GM12878 (cell line): ENCODE results near the gene RAD51AP1. TPM values are rescaled to one million over a fixed set of nuclear protein-coding genes. Genes with fewer than 3 reads are reported as not detected.
"Not testable (repeated sequence)": the region's sequence is repeated elsewhere in the genome, so short reads cannot be mapped to it uniquely, and the experiment has no call there.

Experiments
- ATAC-seq: fragments of 200-7000 bp; cut with Tn5 transposase; 3 replicates; pipeline ENCODE4 v1.9.1; 2020; ENCODE audit warnings: mild to moderate bottlenecking, moderate library complexity
- BruUV-seq: library from RNA; stranded (reverse); fragments of 400-500 nt; replicated peaks from 2 replicates; lab custom pipeline; 2021; lab: Mats Ljungman, UMichigan
- CTCF ChIA-PET: fragments of 300-600 bp; sonication (Branson Sonifier 250); formaldehyde crosslinking; extraction: SDS; loops from one replicate; lab custom pipeline; 2021; ENCODE audit warnings: inconsistent platforms; lab: Yijun Ruan, JAX
- POLR2A ChIA-PET: fragments of 350-600 bp; formaldehyde crosslinking; extraction: SDS; loops from one replicate; lab custom pipeline; 2021; ENCODE audit warnings: inconsistent platforms; lab: Charles Lee
- RAD21 ChIA-PET: fragments of 300-600 bp; sonication (Branson Sonifier 250); formaldehyde crosslinking; loops from one replicate; lab custom pipeline; 2023; ENCODE audit warnings: antibody characterized with exemption; ENCODE audit not compliant: unreplicated experiment; lab: Charles Lee
- SMC1A ChIA-PET: fragments of 300-600 bp; sonication (Branson Sonifier 250); formaldehyde crosslinking; loops from one replicate; lab custom pipeline; 2023; ENCODE audit not compliant: unreplicated experiment, uncharacterized antibody; lab: Charles Lee
- DNase-seq: peaks from one replicate; pipeline ENCODE4 v3.0.0-alpha.2; 2011; ENCODE audit warnings: low read depth, low spot score
- FAIRE-seq: peaks from 3 replicates; lab custom pipeline; 2011; peaks lifted over from hg19 to GRCh38; lab: Jason Lieb, UNC
- H2AFZ ChIP-seq: 2 replicates; pipeline ENCODE4 v1.6.0; 2011; ENCODE audit warnings: low read depth, low read length, control low read depth; ENCODE audit not compliant: control insufficient read depth
- H3K27ac ChIP-seq: 2 replicates; pipeline ENCODE4 v1.5.1; 2011; ENCODE audit warnings: control low read depth; ENCODE audit not compliant: control insufficient read depth, insufficient read depth
- H3K27me3 ChIP-seq, 2 experiments: replicated peaks in 1 of 2; 2 replicates each; pipeline versions ENCODE4 v1.6.0 to v1.6.1; 2011; ENCODE audit warnings: low read length in 1 of 2; ENCODE audit not compliant: control insufficient read depth in 2 of 2, insufficient read depth in 2 of 2
- H3K36me3 ChIP-seq, 2 experiments: 2 replicates each; pipeline ENCODE4 v1.5.1; 2011; ENCODE audit warnings: low read length in 1 of 2; ENCODE audit not compliant: control insufficient read depth in 2 of 2, insufficient read depth in 2 of 2
- H3K4me1 ChIP-seq: 2 replicates; pipeline ENCODE4 v1.6.1; 2011; ENCODE audit warnings: mild to moderate bottlenecking, low read length, moderate library complexity, mixed read lengths; ENCODE audit not compliant: control insufficient read depth, insufficient read depth
- H3K4me2 ChIP-seq: 2 replicates; pipeline ENCODE4 v1.6.0; 2011; ENCODE audit warnings: control low read depth; ENCODE audit not compliant: control insufficient read depth, insufficient read depth
- H3K4me3 ChIP-seq: fragments of 200-600 bp; sonication (generic); 2 replicates; pipeline ENCODE4 v1.5.1; 2016
- H3K79me2 ChIP-seq: 2 replicates; pipeline ENCODE4 v1.6.0; 2011; ENCODE audit warnings: low read length; ENCODE audit not compliant: control insufficient read depth, insufficient read depth
- H3K9ac ChIP-seq: 2 replicates; pipeline ENCODE4 v1.8.0; 2011; ENCODE audit warnings: low read length, control low read depth, mixed read lengths; ENCODE audit not compliant: control insufficient read depth, insufficient read depth
- H3K9me3 ChIP-seq: replicated peaks from 3 replicates; pipeline ENCODE4 v1.5.1; 2011; ENCODE audit warnings: mild to moderate bottlenecking, low read length; ENCODE audit not compliant: control insufficient read depth, insufficient read depth
- H4K20me1 ChIP-seq: 2 replicates; pipeline ENCODE4 v1.6.0; 2011; ENCODE audit not compliant: control insufficient read depth, insufficient read depth
- WGBS: methylation state at CpG from one replicate; pipeline ENCODE4 v1.1.6; 2016; ENCODE audit warnings: low lambda C conversion rate; ENCODE audit not compliant: insufficient replicate concordance, insufficient coverage; ENCODE audit errors: missing lambda C conversion rate; 5-methylcytosine and 5-hydroxymethylcytosine counted together
- in situ Hi-C: fragments of 300-500 bp; cut with MboI; formaldehyde crosslinking; loops from 9 replicates; pipeline ENCODE4 v1.14.3; 2018; ENCODE audit warnings: mixed read lengths
- intact Hi-C: fragments of 100-400 bp; cut with micrococcal nuclease; formaldehyde crosslinking; loops from one replicate; pipeline ENCODE4 v1.14.2; 2022; ENCODE audit not compliant: unreplicated experiment
- polyA plus RNA-seq, 11 experiments: library from polyadenylated mRNA; depleted of rRNA in 4 of 11; unstranded in 6 of 11; stranded (reverse) in 5 of 11; fragments of >200 nt; fragmentation: Nextera tagmentation in 4 of 11; fragmentation: Illumina TruSeq in 1 of 11; extraction: Ambion mirVana in 4 of 11; extraction: Trizol in 1 of 11; gene quantifications; 1 replicate in 1 of 11; 2 replicates in 10 of 11; pipeline versions ENCODE4 v1.2.1 to v1.2.3, GENCODE V29; 2011 to 2016; ENCODE audit warnings: inconsistent platforms in 2 of 11, missing spikeins in 2 of 11, low read depth in 1 of 11
- total RNA-seq, 4 experiments: library from RNA; depleted of rRNA in 3 of 4; stranded (reverse); fragments of >200 nt in 3 of 4; fragmentation: Illumina TruSeq in 1 of 4; extraction: Trizol in 1 of 4; gene quantifications; 2 replicates each; pipeline versions ENCODE4 v1.2.1 to v1.2.3, GENCODE V29; 2013 to 2021

Gene RAD51AP1
- total and polyA plus RNA-seq, 10 of the 15 experiments (the other 5 are each of a cell fraction or from before 2014, with no cell fraction given) = 22.3 to 86.0 (median 50.9) TPM

GRCh38 chr12:4508503-4508902 is 30.2 kb upstream of the RAD51AP1 start:
- RAD21 ChIA-PET, intact Hi-C loops, H3K4me2 ChIP-seq, CTCF ChIA-PET, H2AFZ ChIP-seq, H3K9me3 ChIP-seq, H3K27me3 ChIP-seq, H3K36me3 ChIP-seq, H3K9ac ChIP-seq, POLR2A ChIA-PET, H4K20me1 ChIP-seq, ATAC-seq, SMC1A ChIA-PET, H3K4me3 ChIP-seq, DNase-seq, BruUV-seq, H3K79me2 ChIP-seq, in situ Hi-C loops, H3K27ac ChIP-seq, FAIRE-seq: not testable (repeated sequence)
- WGBS = 97% methylated on average over 4 of the region's 4 CpGs
- peaks cover 12% of the 10 kb centered on the region for H3K4me1 ChIP-seq

DNA sequence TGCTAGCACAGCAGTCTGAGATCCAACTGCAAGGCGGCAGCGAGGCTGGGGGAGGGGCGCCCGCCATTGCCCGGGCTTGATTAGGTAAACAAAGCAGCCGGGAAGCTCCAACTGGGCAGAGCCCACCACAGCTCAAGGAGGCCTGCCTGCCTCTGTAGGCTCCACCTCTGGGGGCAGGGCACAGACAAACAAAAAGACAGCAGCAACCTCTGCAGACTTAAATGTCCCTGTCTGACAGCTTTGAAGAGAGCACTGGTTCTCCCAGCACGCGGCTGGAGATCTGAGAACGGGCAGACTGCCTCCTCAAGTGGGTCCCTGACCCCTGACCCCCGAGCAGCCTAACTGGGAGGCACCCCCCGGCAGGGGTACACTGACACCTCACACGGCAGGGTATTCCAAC is 29.4 kb upstream of the RAD51AP1 start:
- H3K4me2 ChIP-seq, CTCF ChIA-PET, H3K27ac ChIP-seq, DNase-seq, in situ Hi-C loops, POLR2A ChIA-PET, FAIRE-seq, H3K9ac ChIP-seq, SMC1A ChIA-PET, BruUV-seq, H3K4me3 ChIP-seq, intact Hi-C loops, RAD21 ChIA-PET, H3K27me3 ChIP-seq, H2AFZ ChIP-seq, H3K79me2 ChIP-seq, ATAC-seq, H3K9me3 ChIP-seq, H4K20me1 ChIP-seq, H3K36me3 ChIP-seq: not testable (repeated sequence)
- WGBS = 79% methylated on average over 12 of the region's 12 CpGs
- peaks cover 12% of the 10 kb centered on the region for H3K4me1 ChIP-seq
